Middle frontal gyrus (tissue), 1 donor: Measurements from ENCODE around the gene UBAC2.

Experiments
- DNase-seq: peaks from one replicate; pipeline ENCODE4 v3.0.0-alpha.2; 2015; ENCODE audit warnings: low spot score; ENCODE audit errors: extremely low spot score

The UBAC2 gene

GRCh38 chr13:99294198-99294597 is 93.5 kb downstream of the UBAC2 start:
- no peak for DNase-seq

DNA sequence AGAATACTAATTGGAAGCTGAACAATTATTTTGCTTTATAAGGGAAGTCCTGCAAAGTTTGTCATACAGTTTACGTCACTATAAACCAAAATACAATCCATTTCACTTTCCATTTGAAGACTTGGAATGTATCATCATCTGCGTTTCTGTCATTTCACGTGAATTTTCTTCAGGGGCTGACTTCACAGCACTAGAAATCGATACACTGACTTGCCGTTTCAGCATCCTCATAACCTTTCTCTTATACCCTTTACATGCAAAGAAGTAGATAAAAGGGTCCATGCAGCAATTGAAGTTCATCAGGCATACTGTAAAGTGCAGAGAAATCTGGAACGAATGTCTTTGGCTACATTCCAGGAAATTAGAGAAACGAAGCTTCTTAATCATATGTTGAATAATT is 94.3 kb downstream of the UBAC2 start:
- DNase-seq = no peak

DNA sequence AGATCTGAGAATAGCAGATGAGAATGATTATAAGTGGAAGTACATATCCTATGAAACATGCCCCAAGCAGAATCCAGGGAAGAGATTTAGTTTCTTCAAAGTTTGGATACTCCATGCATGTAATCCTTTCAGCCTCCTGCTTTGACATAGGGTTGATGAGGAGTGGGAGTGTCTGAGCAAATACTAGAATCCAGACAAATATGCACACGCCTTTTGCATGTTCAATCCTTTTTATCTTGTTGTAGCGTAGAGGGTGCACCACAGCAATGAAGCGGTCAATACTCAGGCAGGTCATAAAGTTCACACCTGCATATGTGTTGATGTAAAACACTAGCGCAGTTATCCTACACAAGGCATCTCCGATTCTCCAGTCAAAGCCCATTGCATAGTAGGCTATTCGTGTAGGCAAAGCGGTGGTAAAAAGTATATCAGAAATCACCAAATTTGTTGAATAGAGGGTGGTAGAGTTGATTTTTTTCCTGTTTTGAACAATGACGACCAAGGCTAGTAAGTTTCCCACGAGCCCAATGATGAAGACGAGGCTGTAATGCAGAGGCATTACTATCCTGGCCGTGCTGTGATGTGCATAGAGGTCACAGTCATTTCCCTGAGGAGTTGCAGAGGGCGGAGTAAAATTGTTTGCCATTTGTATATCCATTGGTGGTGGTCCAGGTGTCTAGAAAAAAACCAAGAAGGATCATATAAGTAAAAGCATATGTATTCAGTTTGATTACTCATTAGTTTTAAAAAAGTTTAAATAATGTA is 95.0 kb downstream of the UBAC2 start:
- DNase-seq = no peak

GRCh38 chr13:99296398-99296797 is 95.7 kb downstream of the UBAC2 start:
- DNase-seq = no peak

GRCh38 chr13:99297331-99297730 is 96.7 kb downstream of the UBAC2 start:
- no peak for DNase-seq

DNA sequence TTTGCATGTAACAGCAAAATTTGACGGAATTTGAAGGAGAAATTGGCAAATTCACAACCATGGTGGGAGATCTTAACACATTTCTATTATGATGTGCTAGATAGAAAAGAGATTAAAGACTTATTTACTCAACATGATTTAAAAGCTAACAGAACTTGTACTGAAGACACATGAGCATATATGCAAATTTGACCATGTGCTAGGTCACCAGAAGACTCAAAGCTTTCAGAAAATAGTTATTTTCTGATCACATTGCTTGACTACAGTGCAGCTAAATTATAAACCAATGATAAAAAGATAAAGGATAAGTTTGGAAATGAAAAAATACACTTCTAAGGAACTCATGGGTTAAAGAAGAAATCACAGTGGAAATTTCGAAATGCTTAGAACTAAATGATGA is 97.4 kb downstream of the UBAC2 start:
- DNase-seq = no peak

DNA sequence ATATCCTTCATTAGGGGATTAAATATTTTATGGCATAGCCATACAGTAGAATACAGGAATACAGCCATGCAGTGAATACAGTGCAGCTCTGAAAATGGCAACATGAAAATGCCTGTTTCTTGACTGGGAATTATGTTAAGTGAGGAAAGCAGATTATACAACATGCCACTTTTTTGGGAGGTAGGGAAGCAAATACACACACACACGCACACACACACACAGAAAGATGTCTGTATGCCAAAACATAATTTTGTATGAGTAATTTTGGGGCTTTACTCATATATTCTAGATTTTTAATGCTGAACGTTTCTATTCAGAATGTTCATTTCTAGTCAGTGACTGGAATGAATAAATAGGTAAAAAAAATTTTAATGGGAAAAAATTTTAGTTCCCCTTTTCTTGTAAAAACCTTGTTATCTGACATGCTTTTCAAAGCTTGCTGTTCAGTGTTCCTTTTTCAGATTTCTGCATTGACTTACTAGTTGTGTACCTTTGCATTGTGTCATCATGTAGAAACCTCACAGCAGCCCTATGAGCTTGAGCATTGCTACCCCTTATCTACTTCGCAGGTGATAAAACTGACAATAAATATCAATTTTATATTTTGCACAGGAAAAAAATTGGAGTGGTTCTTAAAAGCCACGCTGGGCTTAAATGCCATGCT is 98.7 kb downstream of the UBAC2 start:
- no peak for DNase-seq

- no peak for DNase-seq
These were observed 99.3 kb downstream of the UBAC2 start for GRCh38 chr13:99299920-99300341.

- DNase-seq = no peak
These were observed 100.6 kb downstream of the UBAC2 start for GRCh38 chr13:99301056-99301838.

DNA sequence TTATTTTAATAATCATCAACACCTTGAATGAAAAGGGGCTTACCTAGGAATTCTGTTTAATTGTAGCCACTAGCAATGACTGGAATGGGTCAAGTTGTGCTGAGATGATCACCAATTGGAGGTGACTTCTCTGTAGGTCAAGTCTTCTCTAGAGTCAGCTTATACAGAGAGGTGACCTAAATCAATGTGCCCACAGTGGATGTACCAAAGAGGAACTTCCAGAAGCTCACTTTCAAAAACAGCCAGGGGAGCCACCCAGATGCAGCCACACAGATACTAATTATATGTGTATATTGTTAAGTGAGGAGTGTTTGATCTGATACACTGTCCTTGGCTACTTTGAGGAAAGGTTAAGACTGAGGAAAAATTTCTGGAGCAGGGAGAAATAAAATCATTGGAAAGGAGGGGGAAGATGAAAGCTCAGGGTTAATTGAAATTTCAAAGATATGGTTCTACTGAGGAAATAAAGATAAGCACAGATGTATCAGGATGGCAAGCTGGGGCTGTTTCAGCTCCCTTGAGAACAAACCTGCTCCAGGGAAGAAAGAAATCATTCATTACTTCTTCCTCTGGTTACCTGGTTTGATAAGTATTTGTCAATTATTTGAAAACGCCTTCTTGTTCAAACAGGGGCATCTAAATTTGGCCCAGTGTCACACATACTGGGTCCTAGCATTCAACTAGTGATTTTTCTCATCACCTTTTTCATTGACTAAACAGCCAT is 101.4 kb downstream of the UBAC2 start:
- no peak for DNase-seq

- no peak for DNase-seq
These were observed 102.2 kb downstream of the UBAC2 start for GRCh38 chr13:99302637-99303505.

DNA sequence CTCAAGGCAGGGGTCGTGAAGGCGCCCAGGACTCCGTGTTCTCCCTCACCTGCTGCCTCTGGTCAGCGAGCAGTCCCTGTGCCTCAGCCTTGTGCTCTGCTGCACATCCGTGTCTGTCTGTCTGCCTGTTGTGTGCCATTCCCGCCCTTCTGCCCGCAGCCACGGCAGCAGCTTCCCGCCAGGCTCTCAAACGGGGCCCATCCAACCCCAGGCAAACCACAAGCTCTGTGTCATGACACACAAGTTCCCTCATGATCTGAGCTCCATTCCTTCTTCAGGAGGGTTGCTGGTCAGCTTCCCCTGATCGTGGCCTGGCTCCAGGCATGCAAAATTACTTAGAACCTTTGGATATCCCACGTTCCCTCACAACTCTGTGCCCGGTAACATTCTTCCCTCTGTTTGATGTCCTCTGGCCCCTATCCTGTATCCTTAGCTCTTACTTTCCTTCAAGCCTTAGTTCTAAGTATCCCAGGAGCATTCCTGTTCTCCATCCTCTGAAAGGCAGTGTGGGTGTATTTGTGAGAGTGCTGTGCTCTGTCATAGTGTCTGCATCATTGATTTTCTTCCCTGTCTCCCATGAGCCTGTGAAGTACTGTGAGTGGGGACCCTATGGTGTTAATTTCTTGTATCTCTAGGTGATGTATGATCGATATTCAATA is 103.3 kb downstream of the UBAC2 start:
- no peak for DNase-seq

GRCh38 chr13:99304541-99304940 is 103.9 kb downstream of the UBAC2 start:
- DNase-seq = no peak

- no peak for DNase-seq
These were observed 104.5 kb downstream of the UBAC2 start for GRCh38 chr13:99305158-99305557.

DNA sequence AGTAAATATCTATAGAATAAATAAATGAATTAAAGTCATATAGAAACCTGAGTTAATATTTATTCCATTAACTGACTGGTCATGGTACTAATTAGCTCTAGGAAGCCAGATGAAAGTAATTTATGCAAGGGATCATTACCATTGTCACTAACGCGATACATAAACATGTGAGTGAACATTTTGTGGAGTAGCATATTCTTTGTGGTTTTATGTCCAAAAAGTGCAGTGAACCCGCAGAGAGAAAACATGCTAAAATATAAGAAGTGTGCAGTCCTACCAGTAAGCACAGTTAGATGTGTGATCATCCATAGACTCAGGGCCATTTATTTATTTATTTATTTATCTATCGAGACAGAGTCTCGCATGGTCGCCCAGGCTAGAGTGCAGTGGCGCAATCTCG is 104.9 kb downstream of the UBAC2 start:
- no peak for DNase-seq

GRCh38 chr13:99307247-99307646 is 106.6 kb downstream of the UBAC2 start, which contains the start of gene GPR183:
GPR183 (minus strand) TSS chr13:99307399; CDS start chr13:99296145, 11,254 bp downstream.
- DNase-seq = no peak

DNA sequence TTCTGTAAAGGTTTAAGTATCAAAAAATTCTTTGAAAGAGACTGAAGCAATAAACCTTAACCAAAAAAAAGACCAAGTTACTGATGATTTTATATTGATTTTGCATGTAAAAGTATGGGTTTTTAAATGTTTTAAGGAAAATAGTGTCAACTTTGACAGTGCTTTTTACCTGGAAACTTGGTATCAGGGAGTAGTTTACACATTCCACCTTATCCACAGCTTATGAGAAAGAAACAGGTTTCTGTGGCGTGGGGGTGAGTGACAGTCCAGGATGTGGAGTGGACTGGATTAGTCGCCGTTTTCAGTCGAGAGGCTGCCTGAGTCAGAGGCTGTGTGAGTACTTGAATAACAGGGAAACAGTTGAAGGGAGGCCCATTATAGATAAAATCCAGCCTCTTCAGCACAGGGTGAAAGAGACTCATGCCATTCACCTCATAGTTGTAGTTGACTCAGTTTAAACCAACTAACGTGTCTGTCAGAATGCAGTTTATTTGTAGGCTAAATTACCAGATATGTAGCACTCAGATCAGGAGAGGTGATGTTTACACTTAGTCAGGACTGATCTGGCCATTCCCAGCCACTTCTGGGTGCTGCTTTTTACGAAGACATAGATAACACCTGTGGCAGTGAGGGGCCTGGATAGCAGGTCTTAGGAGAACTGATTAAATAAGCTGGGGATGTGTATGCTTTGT is 107.1 kb downstream of the UBAC2 start:
- DNase-seq = no peak

DNA sequence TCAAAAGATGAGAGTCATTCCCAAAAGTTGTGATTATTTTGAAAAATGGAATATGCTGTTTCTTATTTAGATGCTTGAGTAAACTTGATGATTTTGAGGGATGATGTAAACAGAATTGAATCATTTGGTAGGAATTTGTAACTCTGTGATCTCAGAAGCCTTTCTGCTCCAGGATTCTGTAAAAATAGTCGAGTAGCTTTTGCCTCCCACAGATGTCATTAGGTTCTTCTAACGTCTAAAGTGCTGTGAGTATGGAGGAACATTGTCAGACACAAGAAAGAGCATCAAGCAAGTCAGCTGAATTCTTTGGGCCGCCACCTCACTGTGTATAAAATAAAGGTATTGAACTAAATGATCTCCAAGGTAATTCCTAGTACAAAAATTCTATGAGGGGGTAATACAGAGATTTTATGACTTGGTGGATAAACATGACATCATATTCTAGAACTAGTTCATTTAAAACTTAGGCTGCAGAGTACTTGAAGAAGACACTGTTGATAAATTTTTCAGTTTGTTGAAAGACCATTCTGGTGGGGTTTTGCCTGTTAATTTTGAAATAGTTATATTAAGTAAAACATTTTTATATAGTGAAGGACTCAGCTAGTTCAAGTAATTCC is 107.9 kb downstream of the UBAC2 start:
- DNase-seq = no peak
